HL-60 (cell line): ENCODE data around the gene CBL.

Experiments
- POLR2AphosphoS5 ChIP-seq: IDR thresholded peaks from 2 replicates; pipeline ENCODE4 v1.6.1; 2012; ENCODE audit warnings: low read depth
- REST ChIP-seq: IDR thresholded peaks from 2 replicates; pipeline ENCODE4 v1.6.1; 2012; ENCODE audit warnings: low read depth; ENCODE audit not compliant: insufficient replicate concordance

GRCh38 chr11:119218141-119218878 is 12.2 kb downstream of the CBL start:
- no peak for TF ChIP-seq POLR2AphosphoS5
- TF ChIP-seq REST, result no peak
